ENCODE measurements around the gene PRDM2. TPM values are rescaled to one million over a fixed set of nuclear protein-coding genes. Genes with fewer than 3 reads are reported as not detected.

PRDM2 gene
- total RNA-seq, 1 experiment from 2014 or later = 9.2 TPM

- DNase-seq (ENCODE audit: low read depth) = no peak
Observed at GRCh38 chr1:13842497-13842896, 142.5 kb downstream of the PRDM2 start.

DNA sequence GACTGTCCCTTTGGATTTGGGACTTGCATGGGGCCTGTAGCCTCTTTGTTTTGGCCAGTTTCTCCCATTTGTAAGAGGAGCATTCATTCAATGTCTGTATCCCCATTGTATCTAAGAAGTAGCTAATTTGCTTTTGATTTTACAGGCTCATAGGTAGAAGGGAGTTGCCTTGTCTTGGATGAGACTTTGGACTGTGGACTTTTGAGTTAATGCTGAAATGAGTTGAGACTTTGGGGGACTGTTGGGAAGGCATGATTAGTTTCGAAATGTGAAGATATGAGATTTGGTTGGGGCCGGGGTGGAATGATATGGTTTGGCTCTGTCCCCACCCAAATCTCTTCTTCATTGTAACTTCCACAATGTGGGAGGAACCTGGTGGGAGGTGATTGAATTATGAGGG is 151.7 kb downstream of the PRDM2 start:
- no peak for DNase-seq (ENCODE audit: low read depth)

DNA sequence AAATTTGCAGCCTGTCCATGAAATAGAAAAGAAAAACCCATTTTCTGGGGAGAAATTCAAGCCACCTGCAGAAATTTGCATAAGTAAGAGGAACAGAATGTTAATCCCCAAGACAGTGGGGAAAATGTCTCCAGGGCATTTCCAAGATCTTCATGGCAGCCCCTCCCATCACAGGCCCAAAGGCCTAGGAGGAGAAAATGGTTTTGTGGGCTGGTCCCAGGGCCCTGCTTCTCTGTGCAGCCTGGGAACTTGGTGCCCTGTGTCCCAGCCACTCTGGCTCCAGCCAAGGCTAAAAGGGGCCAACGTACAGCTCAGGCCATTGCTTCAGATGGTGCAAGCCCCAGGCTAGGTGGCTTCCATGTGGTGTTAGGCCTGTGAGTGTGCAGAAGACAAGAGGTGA is 155.6 kb downstream of the PRDM2 start:
- DNase-seq (ENCODE audit: low read depth) = no peak

DNA sequence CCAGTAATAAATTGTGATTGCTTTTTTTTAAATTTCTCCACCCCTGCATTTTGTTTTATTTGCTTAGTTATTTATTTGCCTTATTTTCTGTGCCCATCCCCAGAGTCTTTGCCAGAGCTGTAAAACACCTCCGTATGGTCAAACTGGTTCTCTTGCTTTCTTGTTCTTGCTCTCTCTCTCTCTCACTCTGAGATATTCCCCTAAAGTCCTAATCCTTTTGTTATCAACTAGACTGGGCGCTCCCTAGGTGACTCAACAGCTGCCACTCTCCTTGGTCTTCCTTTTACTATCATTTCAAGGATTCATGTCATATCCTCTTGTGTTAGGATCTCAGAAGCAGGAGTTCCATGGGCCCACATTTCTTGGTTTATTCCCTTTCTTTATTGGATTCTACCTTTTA is 160.0 kb downstream of the PRDM2 start:
- no peak for DNase-seq (ENCODE audit: low read depth)

DNA sequence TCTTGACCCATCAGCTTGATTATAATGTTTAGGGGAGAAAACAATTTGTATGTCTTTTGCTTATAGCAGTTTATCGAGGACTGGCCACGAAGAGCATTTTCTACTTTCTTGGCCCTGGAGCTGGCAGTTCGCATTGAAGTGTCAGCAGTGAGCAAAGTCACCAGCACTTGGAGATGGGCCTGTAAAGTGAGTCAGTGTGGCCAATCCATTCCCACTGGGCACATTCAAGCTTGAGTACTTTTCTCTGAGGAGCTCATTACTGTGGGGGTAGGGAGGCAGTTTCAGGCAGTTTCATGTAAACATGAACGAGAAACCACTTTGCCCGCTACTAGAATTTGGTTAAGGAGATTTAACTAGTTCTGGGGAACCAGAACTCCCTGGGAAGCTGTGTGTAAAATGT is 164.8 kb downstream of the PRDM2 start:
- DNase-seq (ENCODE audit: low read depth) = peak; percentile 3

DNA sequence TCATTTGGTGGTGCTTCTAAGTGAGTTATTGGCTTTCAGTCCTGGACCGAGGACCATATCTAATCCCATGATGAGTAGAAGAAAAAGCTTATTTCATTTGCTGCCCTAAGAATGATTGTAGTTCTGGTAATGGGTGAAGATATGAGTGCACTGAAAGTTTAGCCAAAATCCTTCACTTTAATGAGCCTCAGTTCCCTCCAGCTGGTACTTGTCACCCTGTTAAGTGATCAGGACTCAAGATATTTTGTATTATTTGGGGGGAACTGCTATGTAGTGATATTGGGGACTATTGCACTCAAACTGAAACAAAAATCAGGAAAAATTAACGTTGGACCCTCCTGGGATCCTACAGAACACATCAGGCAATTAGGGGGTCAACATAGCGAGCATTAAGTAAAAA is 165.9 kb downstream of the PRDM2 start:
- DNase-seq (ENCODE audit: low read depth) = no peak

GRCh38 chr1:13867603-13868002 is 167.6 kb downstream of the PRDM2 start:
- no peak for DNase-seq (ENCODE audit: low read depth)

DNA sequence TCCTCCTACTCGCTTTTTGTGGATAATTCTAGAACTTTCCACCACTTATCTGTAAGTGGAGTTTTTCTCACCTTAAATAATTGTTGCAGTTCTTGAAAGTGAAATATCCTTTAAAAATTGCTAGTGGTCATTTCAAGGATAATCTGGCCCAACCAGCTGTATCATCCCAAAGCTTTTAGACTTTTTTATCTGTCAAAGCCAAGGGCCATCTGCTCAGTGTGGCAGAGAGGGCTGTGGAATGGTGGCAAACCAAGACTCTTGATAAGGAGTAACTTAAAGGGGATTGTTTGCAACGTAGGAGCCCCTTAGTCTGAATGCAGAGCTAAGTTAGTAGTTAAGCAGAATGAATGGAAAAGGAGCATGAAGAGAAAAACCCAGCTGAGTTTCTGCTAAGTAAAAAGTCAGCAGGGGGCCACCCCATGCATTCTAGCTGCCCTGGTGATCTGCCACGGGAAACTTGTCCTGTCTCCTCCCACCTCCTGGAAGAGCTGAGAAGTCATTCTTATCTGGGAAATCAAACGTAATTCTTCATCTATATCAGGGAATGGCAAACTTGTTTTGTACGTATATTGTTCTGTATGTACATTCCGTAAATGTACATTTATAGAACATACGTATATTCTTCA is 169.3 kb downstream of the PRDM2 start:
- DNase-seq (ENCODE audit: low read depth) = no peak

- no peak for DNase-seq (ENCODE audit: low read depth)
Observed at GRCh38 chr1:13871413-13871812, 171.4 kb downstream of the PRDM2 start.

GRCh38 chr1:13871886-13872285 is 171.9 kb downstream of the PRDM2 start:
- DNase-seq (ENCODE audit: low read depth) = no peak

DNA sequence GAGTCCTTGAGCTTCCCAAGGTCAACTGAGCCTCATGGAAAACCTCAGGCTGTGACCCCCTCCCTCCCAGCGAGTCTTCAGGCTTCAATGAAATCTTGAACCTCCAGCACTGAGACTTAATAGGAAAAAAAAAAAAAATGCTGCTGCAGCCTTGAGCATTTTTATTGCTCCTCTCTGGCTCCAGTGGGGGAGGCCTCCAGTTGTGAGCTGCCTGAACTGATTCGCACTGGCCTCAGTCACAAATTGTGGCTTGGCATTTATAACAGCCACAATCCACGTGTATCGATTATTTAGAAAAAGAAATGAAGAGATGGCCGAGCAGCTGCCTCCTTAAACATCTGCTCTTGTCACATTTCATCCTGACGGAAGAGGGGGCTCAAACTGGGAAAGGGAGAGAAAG is 173.0 kb downstream of the PRDM2 start:
- no peak for DNase-seq (ENCODE audit: low read depth)

Other genes with a start within 250 kb of the PRDM2 start
- gene LRRC38, start 186.2 kb upstream of the PRDM2 start, total RNA-seq (2014; rRNA removed; shearing (Covaris generic)) = 0.15 and 0.37 TPM in 2 replicates
- gene PDPN, start 116.4 kb upstream of the PRDM2 start, total RNA-seq (2014; rRNA removed; shearing (Covaris generic)) = 2.0 and 4.1 TPM in 2 replicates